Activated CD4-positive, alpha-beta memory T cell treated with anti-CD3 and anti-CD28 coated beads, Interleukin-2, amount 10 ng/mL, durations not matched to agents 7 days and 5 days (primary cell): ENCODE data around the gene PAK1. TPM values are rescaled to one million over a fixed set of nuclear protein-coding genes. Genes with fewer than 3 reads are reported as not detected.

Experiments used
- CTCF ChIA-PET: fragments of 350-600 bp; sonication (Branson Sonifier 250); formaldehyde crosslinking; loops from one replicate; lab custom pipeline; 2021; ENCODE audit warnings: antibody characterized with exemption, inconsistent platforms; lab: Charles Lee
- POLR2A ChIA-PET: fragments of 350-600 bp; sonication (Branson Sonifier 250); formaldehyde crosslinking; loops from one replicate; lab custom pipeline; 2021; ENCODE audit warnings: antibody characterized with exemption; lab: Charles Lee
- DNase-seq: peaks from one replicate; pipeline ENCODE4 v3.0.0-alpha.2; 2020
- H3K27ac Mint-ChIP-seq: one replicate; pipeline ENCODE4 v1.8.0; 2021; ENCODE audit warnings: mild to moderate bottlenecking, mixed read lengths
- H3K27me3 Mint-ChIP-seq: one replicate; pipeline ENCODE4 v1.8.0; 2021; ENCODE audit warnings: mixed read lengths
- H3K36me3 Mint-ChIP-seq: one replicate; pipeline ENCODE4 v1.8.0; 2021; ENCODE audit warnings: low read depth, mixed read lengths
- H3K4me1 Mint-ChIP-seq: one replicate; pipeline ENCODE4 v1.8.0; 2021; ENCODE audit warnings: mixed read lengths
- H3K4me3 Mint-ChIP-seq: one replicate; pipeline ENCODE4 v1.8.0; 2021; ENCODE audit warnings: mild to moderate bottlenecking, mixed read lengths
- H3K9me3 Mint-ChIP-seq: one replicate; pipeline ENCODE4 v1.8.0; 2021; ENCODE audit warnings: mixed read lengths
- total RNA-seq, 2 experiments: library from RNA; stranded (reverse); gene quantifications; one replicate each; pipeline ENCODE4 v1.2.3, GENCODE V29; 2021

Gene PAK1
- total RNA-seq, 2 experiments from 2014 or later: 47.1 to 48.2 TPM

GRCh38 chr11:77470971-77471370 is 2.9 kb downstream of the PAK1 start:
- H3K27me3 Mint-ChIP-seq: peaks cover 55% of the 10 kb centered on the region
- H3K4me1 Mint-ChIP-seq: peaks cover 17% of the 10 kb centered on the region
- H3K4me3 Mint-ChIP-seq: no peak overlapping the region
- CTCF ChIA-PET: interaction anchor here (0.7 to 1.4 kb wide), 5 partner anchors 9 to 346 kb away, joined by 3 to 4 read pairs (median 3); no protein-coding TSS in a partner anchor
- no peaks in the 10 kb centered on the region for H3K36me3 Mint-ChIP-seq
- H3K9me3 Mint-ChIP-seq: no peaks in the 10 kb centered on the region
- no peak for DNase-seq
- no peak overlapping the region for H3K27ac Mint-ChIP-seq
- POLR2A ChIA-PET: interaction anchor here (0.7 kb wide), 1 partner anchor 65 kb away, joined by 3 read pairs; no protein-coding TSS in a partner anchor

GRCh38 chr11:77470504-77470903 is 3.4 kb downstream of the PAK1 start:
- no peak overlapping the region for H3K4me3 Mint-ChIP-seq
- peaks cover 17% of the 10 kb centered on the region for H3K4me1 Mint-ChIP-seq
- no peaks in the 10 kb centered on the region for H3K9me3 Mint-ChIP-seq
- no peak overlapping the region for H3K27ac Mint-ChIP-seq
- no peak for DNase-seq
- ChIA-PET POLR2A (interaction anchor here (0.7 kb wide), 1 partner anchor 64 kb away, joined by 3 read pairs; no protein-coding TSS in a partner anchor), CTCF (interaction anchor here (0.7 to 0.9 kb wide), 2 partner anchors 87 to 347 kb away, joined by 3 read pairs; no protein-coding TSS in a partner anchor)
- H3K36me3 Mint-ChIP-seq: no peaks in the 10 kb centered on the region
- H3K27me3 Mint-ChIP-seq: peaks cover 53% of the 10 kb centered on the region

- peaks cover 9% of the 10 kb centered on the region for H3K4me1 Mint-ChIP-seq
- H3K27ac Mint-ChIP-seq: no peak overlapping the region
- H3K27me3 Mint-ChIP-seq: peaks cover 45% of the 10 kb centered on the region
- POLR2A ChIA-PET: interaction anchor here (1.1 kb wide), 1 partner anchor 57 kb away, joined by 4 read pairs; no protein-coding TSS in a partner anchor
- CTCF ChIA-PET: interaction anchor here (1.6 kb wide), 1 partner anchor 279 kb away, joined by 3 read pairs; no protein-coding TSS in a partner anchor
- no peaks in the 10 kb centered on the region for H3K36me3 Mint-ChIP-seq
- no peak for DNase-seq
- no peak overlapping the region for H3K4me3 Mint-ChIP-seq
- no peaks in the 10 kb centered on the region for H3K9me3 Mint-ChIP-seq
Observed at GRCh38 chr11:77468527-77468926, 5.4 kb downstream of the PAK1 start.

GRCh38 chr11:77467993-77468392 is 5.9 kb downstream of the PAK1 start:
- H3K9me3 Mint-ChIP-seq: no peaks in the 10 kb centered on the region
- no peak for DNase-seq
- H3K4me3 Mint-ChIP-seq: no peak overlapping the region
- peaks cover 9% of the 10 kb centered on the region for H3K4me1 Mint-ChIP-seq
- no peaks in the 10 kb centered on the region for H3K36me3 Mint-ChIP-seq
- POLR2A ChIA-PET: interaction anchor here (1.1 kb wide), 1 partner anchor 56 kb away, joined by 4 read pairs; no protein-coding TSS in a partner anchor
- no peak overlapping the region for H3K27ac Mint-ChIP-seq
- CTCF ChIA-PET: interaction anchor here (1.6 kb wide), 1 partner anchor 279 kb away, joined by 3 read pairs; no protein-coding TSS in a partner anchor
- peaks cover 46% of the 10 kb centered on the region for H3K27me3 Mint-ChIP-seq

GRCh38 chr11:77467233-77467632 is 6.7 kb downstream of the PAK1 start:
- no peak for DNase-seq
- Mint-ChIP-seq H3K4me3 (no peak overlapping the region), H3K27me3 (peaks cover 39% of the 10 kb centered on the region), H3K9me3 (no peaks in the 10 kb centered on the region), H3K27ac (no peak overlapping the region), H3K36me3 (no peaks in the 10 kb centered on the region), H3K4me1 (peaks cover 5% of the 10 kb centered on the region)
- ChIA-PET CTCF (interaction anchor here (1.6 kb wide), 1 partner anchor 278 kb away, joined by 3 read pairs; no protein-coding TSS in a partner anchor), POLR2A (no interaction called here)

- Mint-ChIP-seq H3K4me1 (peaks cover 13% of the 10 kb centered on the region), H3K9me3 (no peaks in the 10 kb centered on the region), H3K27me3 (peaks cover 33% of the 10 kb centered on the region), H3K27ac (no peak overlapping the region), H3K36me3 (no peaks in the 10 kb centered on the region), H3K4me3 (no peak overlapping the region)
- no peak for DNase-seq
- POLR2A ChIA-PET: interaction anchor here (1.3 kb wide), 1 partner anchor 16 kb away, joined by 3 read pairs; no protein-coding TSS in a partner anchor
- CTCF ChIA-PET: interaction anchor here (1.1 to 1.3 kb wide), 2 partner anchors 46 to 330 kb away, joined by 3 to 4 read pairs; no protein-coding TSS in a partner anchor
Observed at GRCh38 chr11:77457340-77457739, 16.6 kb downstream of the PAK1 start.

- peaks cover 13% of the 10 kb centered on the region for H3K4me1 Mint-ChIP-seq
- POLR2A ChIA-PET: no interaction called here
- CTCF ChIA-PET: no interaction called here
Observed at GRCh38 chr11:77455740-77456139, 18.2 kb downstream of the PAK1 start.

GRCh38 chr11:77454867-77455655 is 18.8 kb downstream of the PAK1 start:
- H3K36me3 Mint-ChIP-seq: no peaks in the 10 kb centered on the region
- CTCF ChIA-PET: no interaction called here
- POLR2A ChIA-PET: no interaction called here

More at GRCh38 chr11:77455740-77456139, 18.2 kb downstream of the PAK1 start:
- Mint-ChIP-seq H3K4me3 (no peak overlapping the region), H3K9me3 (no peaks in the 10 kb centered on the region), H3K36me3 (no peaks in the 10 kb centered on the region), H3K27ac (no peak overlapping the region), H3K27me3 (peaks cover 30% of the 10 kb centered on the region)
- no peak for DNase-seq

GRCh38 chr11:77450227-77450626 is 23.7 kb downstream of the PAK1 start:
- Mint-ChIP-seq H3K9me3 (no peaks in the 10 kb centered on the region), H3K36me3 (no peaks in the 10 kb centered on the region), H3K27ac (no peak overlapping the region), H3K27me3 (peaks cover 12% of the 10 kb centered on the region), H3K4me1 (peaks cover 22% of the 10 kb centered on the region), H3K4me3 (no peak overlapping the region)
- CTCF ChIA-PET: no interaction called here
- no peak for DNase-seq
- POLR2A ChIA-PET: no interaction called here

More at GRCh38 chr11:77454867-77455655, 18.8 kb downstream of the PAK1 start:
- Mint-ChIP-seq H3K27me3 (peaks cover 27% of the 10 kb centered on the region), H3K4me1 (peaks cover 16% of the 10 kb centered on the region), H3K9me3 (no peaks in the 10 kb centered on the region), H3K4me3 (no peak overlapping the region), H3K27ac (no peak overlapping the region)
- DNase-seq: no peak

GRCh38 chr11:77449784-77450183 is 24.1 kb downstream of the PAK1 start:
- Mint-ChIP-seq H3K4me1 (peaks cover 22% of the 10 kb centered on the region), H3K27me3 (peaks cover 8% of the 10 kb centered on the region), H3K4me3 (no peak overlapping the region), H3K27ac (no peak overlapping the region), H3K36me3 (no peaks in the 10 kb centered on the region), H3K9me3 (no peaks in the 10 kb centered on the region)
- DNase-seq: no peak
- ChIA-PET CTCF (no interaction called here), POLR2A (no interaction called here)

- ChIA-PET CTCF (no interaction called here), POLR2A (no interaction called here)
- Mint-ChIP-seq H3K4me3 (no peak overlapping the region), H3K27ac (no peak overlapping the region), H3K9me3 (no peaks in the 10 kb centered on the region), H3K27me3 (peaks cover 3% of the 10 kb centered on the region), H3K4me1 (peaks cover 22% of the 10 kb centered on the region), H3K36me3 (no peaks in the 10 kb centered on the region)
- no peak for DNase-seq
Observed at GRCh38 chr11:77449060-77449521, 24.8 kb downstream of the PAK1 start.

- H3K4me1 Mint-ChIP-seq: peaks cover 22% of the 10 kb centered on the region
- ChIA-PET CTCF (no interaction called here), POLR2A (no interaction called here)
- H3K4me3 Mint-ChIP-seq: no peak overlapping the region
- no peak overlapping the region for H3K27ac Mint-ChIP-seq
- no peaks in the 10 kb centered on the region for H3K36me3 Mint-ChIP-seq
- no peaks in the 10 kb centered on the region for H3K9me3 Mint-ChIP-seq
- H3K27me3 Mint-ChIP-seq: peaks cover 2% of the 10 kb centered on the region
- DNase-seq: no peak
Observed at GRCh38 chr11:77448269-77448668, 25.6 kb downstream of the PAK1 start.
